Measurements from ENCODE around the gene TAS2R40.

The TAS2R40 gene

DNA sequence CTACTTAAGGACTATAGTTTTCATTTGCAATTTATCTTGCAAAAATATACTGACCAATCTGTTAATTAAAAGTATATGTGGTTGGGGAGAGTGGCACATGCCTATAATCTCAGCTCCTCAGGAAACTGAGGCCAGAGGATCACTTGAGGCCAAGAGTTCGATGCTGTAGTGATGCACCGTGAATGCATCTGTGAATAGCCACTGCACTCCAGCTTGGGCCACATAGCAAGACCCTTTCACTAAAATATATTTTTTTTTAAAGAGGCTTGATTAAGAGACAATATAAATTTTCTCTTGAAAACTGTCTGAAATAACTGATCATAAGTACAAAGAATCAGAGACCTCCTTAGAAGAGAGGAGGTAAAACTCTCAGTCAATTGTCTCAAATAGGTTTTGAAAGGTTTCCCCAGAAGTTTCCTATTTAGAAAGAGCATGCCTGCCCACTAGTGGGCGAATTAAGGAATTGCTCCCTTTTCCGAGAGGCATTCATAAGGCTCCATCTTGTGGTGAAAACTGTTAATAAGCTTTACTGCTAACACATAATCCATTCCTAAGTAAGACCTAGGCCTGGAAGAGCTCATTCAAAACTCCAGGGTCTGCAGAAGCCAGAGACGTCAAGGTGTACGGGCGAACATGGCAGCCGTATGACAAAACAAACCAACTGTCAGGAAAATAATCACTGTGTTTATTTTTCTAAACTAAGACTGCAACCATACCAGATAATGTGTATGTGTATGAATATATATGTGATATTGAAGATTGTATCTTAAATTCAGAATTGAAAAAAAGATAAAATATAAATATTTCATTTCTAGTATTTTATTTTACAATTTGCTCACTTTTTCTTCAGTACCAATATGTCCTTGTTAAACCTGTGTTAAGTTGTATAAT is 6.8 kb upstream of the TAS2R40 start:
- TF ChIP-seq GATA3 (IDR thresholded peaks at IDR 0.05; ENCODE audit: low read depth, low read length): no peak

DNA sequence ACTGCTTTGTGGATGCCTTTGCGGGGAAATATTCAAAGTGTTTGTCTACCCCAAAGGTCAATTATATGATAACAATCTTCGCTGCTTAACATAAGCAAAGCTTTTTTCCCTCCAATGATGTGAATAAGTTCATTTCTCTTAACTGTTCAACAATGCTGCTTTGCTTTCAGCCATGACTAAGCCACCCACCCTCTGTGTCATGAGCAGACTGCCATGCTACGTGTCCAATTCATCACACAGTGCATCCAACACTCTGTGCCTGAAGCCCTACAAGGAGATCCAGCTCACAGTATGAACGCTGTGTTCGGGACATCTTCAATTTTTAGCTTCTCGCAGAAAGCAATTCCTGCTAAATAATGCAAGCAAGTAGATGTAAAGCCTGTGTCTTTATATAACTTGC is 5.7 kb upstream of the TAS2R40 start:
- TF ChIP-seq GATA2 (IDR thresholded peaks at IDR 0.05; ENCODE audit: low read depth, low read length) (no peak), GATA3 (IDR thresholded peaks at IDR 0.05; ENCODE audit: low read depth, low read length) (no peak)

DNA sequence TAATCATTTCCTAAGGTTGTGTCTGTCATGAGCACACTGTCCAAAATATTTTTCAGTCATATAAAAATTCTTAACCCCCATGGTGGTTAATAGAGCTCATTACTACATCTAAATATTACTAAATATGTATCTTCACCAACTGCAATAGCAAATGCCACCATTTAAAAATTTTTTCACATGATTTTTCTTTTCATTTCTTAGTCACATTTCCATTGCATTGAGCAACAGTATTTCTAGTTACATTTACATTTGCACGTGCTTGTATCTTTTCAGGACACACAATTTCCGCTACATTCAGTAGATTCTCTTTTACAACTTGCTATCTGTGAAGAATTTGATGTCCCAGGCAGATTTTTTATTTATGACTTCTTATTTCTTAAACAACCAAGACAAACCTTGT is 5.2 kb upstream of the TAS2R40 start:
- TF ChIP-seq GATA3 (IDR thresholded peaks at IDR 0.05; ENCODE audit: low read depth, low read length) (no peak), GATA2 (IDR thresholded peaks at IDR 0.05; ENCODE audit: low read depth, low read length) (no peak)

DNA sequence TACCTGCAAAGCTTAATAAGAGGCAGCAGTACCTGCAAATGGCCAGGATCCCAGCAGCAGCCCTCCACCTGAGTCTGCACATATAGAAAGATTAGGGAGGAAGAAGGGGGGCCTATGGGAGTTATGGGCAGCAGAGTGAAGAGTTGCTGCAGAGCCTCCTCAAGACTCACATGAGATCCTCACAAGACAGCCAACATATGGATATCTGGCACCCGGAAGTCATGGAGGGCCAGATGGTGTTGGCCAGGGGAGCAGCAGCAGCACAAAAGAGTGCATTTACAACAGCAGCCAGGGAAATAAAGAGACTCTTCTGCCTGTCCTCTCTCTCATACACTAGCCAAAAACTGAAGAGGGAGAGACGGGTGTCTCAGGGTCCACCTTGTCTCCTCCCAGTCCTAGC is 4.0 kb upstream of the TAS2R40 start:
- TF ChIP-seq GATA2 (IDR thresholded peaks at IDR 0.05; ENCODE audit: low read depth, low read length) (no peak), GATA3 (IDR thresholded peaks at IDR 0.05; ENCODE audit: low read depth, low read length) (no peak)

DNA sequence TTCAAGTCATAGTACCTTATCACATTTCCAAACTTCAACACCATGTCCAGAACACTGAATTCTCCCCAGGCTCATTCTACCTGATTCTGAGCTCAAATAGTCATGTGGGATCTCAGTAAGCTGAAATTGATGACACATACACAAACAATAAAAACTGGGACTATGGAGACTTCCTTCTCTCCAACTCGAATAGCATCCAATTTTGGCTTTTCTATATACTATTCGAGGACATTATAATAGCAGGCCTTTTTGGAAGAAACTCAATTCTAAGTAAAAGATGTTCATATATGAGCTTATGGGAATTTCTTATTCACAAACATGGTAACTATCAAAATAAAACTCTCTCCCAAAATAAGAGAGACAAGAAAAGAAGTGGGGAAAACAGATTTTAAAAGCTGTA is 551 bp upstream of the TAS2R40 start:
- TF ChIP-seq GATA2 (IDR thresholded peaks at IDR 0.05; ENCODE audit: low read depth, low read length) (no peak), GATA3 (IDR thresholded peaks at IDR 0.05; ENCODE audit: low read depth, low read length) (no peak)

DNA sequence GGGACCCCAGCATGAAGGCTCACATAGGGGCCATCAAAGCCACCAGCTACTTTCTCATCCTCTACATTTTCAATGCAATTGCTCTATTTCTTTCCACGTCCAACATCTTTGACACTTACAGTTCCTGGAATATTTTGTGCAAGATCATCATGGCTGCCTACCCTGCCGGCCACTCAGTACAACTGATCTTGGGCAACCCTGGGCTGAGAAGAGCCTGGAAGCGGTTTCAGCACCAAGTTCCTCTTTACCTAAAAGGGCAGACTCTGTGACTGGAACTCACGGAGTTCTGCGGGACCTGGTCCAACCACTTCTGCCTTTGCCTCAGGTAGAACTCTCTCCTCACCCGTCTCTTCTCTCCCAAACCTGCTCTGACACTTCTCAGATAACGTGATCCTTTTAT is 945 bp downstream of the TAS2R40 start:
- no peak for TF ChIP-seq GATA2 (IDR thresholded peaks at IDR 0.05; ENCODE audit: low read depth, low read length)
- TF ChIP-seq GATA3 (IDR thresholded peaks at IDR 0.05; ENCODE audit: low read depth, low read length): no peak

DNA sequence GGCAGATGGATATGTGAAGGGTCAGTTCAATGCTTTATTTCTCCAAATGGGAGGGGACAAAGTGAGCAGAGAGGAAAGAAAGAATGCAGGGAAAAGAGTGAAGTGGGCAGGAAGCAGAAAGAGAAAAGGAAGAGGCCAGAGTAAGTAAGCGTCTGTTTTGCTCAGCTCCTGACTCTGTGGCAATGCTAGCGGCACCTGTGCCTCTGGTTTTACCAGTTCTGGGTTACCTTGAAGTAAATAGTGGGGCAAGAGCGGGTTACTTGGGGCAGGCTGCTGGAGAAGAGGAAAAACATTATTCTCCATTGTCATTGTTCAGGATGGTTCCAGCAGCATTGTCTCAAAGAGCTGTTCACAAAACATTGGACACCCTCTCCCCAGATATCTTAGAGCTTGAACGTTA is 1.9 kb downstream of the TAS2R40 start:
- TF ChIP-seq GATA3 (IDR thresholded peaks at IDR 0.05; ENCODE audit: low read depth, low read length) (no peak), GATA2 (IDR thresholded peaks at IDR 0.05; ENCODE audit: low read depth, low read length) (no peak)

DNA sequence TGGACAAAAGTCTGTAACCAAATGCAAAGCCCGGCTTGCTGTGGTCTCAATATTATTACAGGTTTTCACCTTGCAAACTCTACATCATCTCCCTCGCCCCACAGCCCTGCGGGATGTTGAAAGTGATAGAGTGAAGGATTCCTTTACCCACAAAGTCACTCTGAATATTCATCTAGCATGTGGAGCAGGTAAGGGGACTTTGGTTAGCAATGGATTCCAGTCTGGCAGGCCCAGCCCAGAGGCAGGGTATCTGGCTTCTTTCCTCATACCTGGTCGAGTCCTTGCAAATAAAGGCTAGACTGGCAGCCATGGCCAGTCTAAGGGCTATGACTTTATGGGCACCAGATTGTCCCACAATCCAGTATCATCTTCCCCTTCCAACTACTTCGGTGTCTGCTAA is 3.2 kb downstream of the TAS2R40 start:
- TF ChIP-seq GATA3 (IDR thresholded peaks at IDR 0.05; ENCODE audit: low read depth, low read length) (no peak), GATA2 (IDR thresholded peaks at IDR 0.05; ENCODE audit: low read depth, low read length) (no peak)

DNA sequence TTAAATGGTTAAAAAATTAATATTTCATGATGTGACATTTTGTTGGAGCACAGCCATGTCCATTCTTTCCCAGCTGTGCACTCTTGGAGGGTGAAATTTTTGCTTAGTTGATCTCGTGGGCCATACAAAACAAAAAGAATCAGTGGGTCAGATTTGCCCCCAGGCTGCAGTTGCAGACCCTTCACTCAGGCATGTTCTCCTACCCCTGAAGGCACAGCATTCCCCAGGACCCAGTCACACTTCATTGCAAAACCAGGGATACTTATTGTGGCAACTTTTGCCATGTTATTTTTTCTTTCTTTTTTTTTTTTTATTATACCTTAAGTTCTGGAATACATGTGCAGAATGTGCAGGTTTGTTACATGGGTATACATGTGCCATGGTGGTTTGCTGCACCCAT is 6.0 kb downstream of the TAS2R40 start:
- TF ChIP-seq GATA3 (IDR thresholded peaks at IDR 0.05; ENCODE audit: low read depth, low read length): no peak
- TF ChIP-seq GATA2 (IDR thresholded peaks at IDR 0.05; ENCODE audit: low read depth, low read length): no peak

DNA sequence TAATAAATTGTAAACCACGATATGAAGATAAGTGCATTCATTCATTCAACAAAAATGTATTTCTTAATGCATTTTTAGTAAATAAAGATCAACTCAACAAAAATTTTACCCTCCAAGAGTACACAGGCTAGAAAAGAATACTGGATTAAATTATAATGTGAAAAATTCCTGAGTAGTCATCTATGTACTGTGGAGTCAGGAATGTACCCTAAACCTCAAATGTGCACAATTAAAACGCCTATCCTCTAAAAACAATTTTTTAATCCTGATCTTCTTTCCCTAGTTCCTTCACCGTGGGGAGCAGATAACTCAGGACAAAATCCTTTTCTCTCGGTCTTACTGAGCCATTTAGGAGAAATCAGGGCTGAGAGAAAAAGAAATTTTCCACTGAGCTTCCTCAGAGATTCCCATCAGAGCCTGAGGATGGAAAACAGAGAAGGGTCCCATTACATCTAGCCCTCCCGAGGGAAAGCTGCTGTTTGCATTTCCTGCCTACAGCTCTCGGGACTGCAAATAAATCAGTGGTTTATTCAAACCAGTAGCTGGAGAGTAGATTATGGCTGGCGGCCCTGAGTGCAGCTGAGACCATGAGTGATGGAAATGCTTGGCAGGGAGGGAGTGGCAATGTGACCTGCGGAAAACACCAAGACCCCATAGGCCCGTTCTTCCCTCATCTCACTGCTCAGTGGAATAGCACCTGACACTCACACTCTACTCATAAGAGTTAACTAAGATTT is 7.4 kb downstream of the TAS2R40 start:
- no peak for TF ChIP-seq GATA2 (IDR thresholded peaks at IDR 0.05; ENCODE audit: low read depth, low read length)
- TF ChIP-seq GATA3 (IDR thresholded peaks at IDR 0.05; ENCODE audit: low read depth, low read length): no peak

DNA sequence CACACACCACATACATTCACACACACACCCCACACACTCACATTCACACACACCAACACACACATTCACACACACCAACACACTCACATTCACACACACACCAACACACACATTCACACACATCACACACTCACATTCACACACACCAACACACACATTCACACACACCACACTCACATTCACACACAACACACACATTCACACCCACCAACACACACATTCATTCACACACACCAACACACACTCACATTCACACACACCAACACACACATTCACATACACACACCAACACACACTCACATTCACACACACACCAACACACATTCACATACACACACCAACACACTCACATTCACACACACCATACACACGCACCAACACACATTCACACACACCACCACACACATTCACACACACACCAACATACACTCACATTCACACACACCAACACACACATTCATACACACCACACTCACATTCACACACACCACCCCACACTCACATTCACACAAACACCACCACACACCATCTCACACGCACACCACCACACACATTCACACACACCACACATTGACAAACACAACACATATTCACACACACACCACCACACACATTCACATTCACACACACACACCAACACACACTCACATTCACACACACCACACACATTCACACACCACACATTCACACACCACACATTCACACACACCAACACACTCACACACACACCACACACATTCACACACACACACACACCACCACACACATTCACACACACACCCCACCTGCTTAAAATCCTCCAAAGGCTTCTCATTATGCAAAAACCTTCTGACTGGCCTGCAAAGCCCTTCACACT is 9.0 kb downstream of the TAS2R40 start:
- no peak for TF ChIP-seq GATA3 (IDR thresholded peaks at IDR 0.05; ENCODE audit: low read depth, low read length)
- TF ChIP-seq GATA2 (IDR thresholded peaks at IDR 0.05; ENCODE audit: low read depth, low read length): no peak

DNA sequence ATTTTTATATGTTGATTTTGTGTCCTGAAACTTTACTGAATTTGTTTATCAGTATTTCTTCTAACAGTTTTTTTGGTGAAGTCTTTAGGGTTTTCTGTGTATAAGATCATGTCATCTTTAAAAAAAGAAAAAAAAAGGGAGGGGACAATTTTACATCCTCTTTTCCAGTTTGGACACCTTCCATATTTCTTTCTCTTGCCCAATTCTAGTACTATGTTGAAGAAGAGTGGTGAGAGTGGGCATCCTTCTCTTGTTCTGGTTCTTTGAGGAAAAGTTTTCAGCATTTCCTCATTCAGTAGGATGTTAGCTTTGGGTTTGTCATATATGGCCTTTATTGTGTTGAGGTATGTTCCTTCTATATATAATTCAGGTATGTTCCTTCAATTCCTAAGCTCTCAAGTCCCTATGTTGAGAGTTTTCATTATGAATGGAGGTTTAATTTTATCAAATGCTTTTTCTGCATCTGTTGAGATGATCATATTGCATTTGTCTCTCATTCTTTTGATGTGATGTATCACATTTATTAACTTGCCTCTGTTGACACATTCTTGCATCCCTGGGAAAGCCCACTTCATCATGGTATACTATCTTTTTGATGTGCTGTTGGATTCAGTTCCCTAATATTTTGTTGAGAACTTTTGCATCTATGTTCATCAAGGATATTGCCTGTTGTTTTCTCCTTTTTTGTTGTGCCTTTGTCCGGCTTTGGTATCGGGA is 12.1 kb downstream of the TAS2R40 start:
- TF ChIP-seq GATA3 (IDR thresholded peaks at IDR 0.05; ENCODE audit: low read depth, low read length): no peak
- no peak for TF ChIP-seq GATA2 (IDR thresholded peaks at IDR 0.05; ENCODE audit: low read depth, low read length)

DNA sequence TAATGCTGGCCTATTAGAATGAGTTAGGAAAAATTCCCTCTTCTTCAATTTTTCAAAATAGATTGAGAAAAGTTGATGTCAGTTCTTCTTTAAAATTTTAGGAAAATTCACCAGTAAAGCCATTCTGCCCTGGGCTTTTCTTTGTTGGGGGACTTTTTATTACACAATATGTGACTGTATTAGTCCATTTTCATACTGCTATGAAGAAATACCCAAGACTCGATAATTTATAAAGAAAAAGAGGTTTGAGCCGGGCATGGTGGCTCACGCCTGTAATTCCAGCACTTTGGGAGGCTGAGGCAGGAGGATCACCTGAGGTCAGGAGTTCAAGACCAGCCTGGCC is 12.7 kb downstream of the TAS2R40 start:
- TF ChIP-seq GATA2 (IDR thresholded peaks at IDR 0.05; ENCODE audit: low read depth, low read length) (no peak), GATA3 (IDR thresholded peaks at IDR 0.05; ENCODE audit: low read depth, low read length) (no peak)

DNA sequence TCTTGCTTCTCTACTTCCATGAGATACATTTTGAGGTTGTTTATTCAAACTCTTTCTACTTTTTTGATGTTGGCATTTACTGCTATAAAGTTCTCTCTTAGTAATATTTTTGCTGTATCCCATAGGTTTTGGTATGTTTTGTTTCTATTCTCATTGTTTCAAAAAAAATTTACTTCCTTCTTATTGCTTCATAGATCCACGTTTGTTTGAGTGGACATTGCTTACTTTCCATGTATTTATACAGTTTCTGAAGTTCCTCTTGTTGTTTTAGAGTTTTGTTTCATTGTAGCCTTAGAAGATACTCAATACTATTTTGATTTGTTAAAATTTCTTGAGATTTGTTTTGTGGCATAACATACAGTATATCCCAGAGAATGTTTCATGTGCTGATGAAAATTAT is 13.7 kb downstream of the TAS2R40 start:
- TF ChIP-seq GATA3 (IDR thresholded peaks at IDR 0.05; ENCODE audit: low read depth, low read length): no peak
- no peak for TF ChIP-seq GATA2 (IDR thresholded peaks at IDR 0.05; ENCODE audit: low read depth, low read length)

All from SH-SY5Y (cell line).